Gastroesophageal sphincter (tissue), 3 donors: Measurements from ENCODE around the gene ZMIZ1.

ENCODE experiments used
- CTCF ChIP-seq, 4 experiments: fragments of 200-600 bp in 2 of 4; fragments of 450-650 bp in 2 of 4; sonication (generic) in 1 of 4; IDR thresholded peaks; one replicate each; pipeline ENCODE4 v1.5.1; 2017 to 2019; ENCODE audit warnings: antibody characterized with exemption in 4 of 4, mild to moderate bottlenecking in 2 of 4, moderate library complexity in 2 of 4
- EP300 ChIP-seq: sonication (generic); formaldehyde crosslinking; IDR thresholded peaks from one replicate; pipeline ENCODE4 v1.6.1; 2017; ENCODE audit warnings: antibody characterized with exemption, mild to moderate bottlenecking
- POLR2AphosphoS5 ChIP-seq: sonication (generic); formaldehyde crosslinking; IDR thresholded peaks from one replicate; pipeline ENCODE4 v1.6.1; 2017; ENCODE audit warnings: antibody characterized with exemption

GRCh38 chr10:79089632-79090031 lies 20.9 kb downstream of the ZMIZ1 start:
- TF ChIP-seq CTCF (IDR thresholded peaks at IDR 0.05) (no peak), POLR2AphosphoS5 (no peak), EP300 (no peak)
